ENCODE measurements around the gene KRTAP10-4. TPM values are rescaled to one million over a fixed set of nuclear protein-coding genes. Genes with fewer than 3 reads are reported as not detected.

The KRTAP10-4 gene
- total RNA-seq, 1 donor from 2014 or later, result not detected

GRCh38 chr21:44539991-44540666, 33.4 kb upstream of the KRTAP10-4 start, which contains the start of gene KRTAP10-1:
KRTAP10-1 (minus strand) TSS chr21:44540195; CDS start chr21:44540150, 45 bp downstream.
- Histone ChIP-seq H3K79me2 (ENCODE audit: insufficient read depth, low read length) (no peaks in the 10 kb centered on the region), H4K20me1 (ENCODE audit: insufficient read depth, low read length) (no peaks in the 10 kb centered on the region), H3K27me3 (ENCODE audit: insufficient read depth, low read length) (no peaks in the 10 kb centered on the region), H3K4me2 (ENCODE audit: low read length) (no peak within 1 kb of the TSS), H3K9me3 (ENCODE audit: insufficient read depth, low read depth, low read length) (no peaks in the 10 kb centered on the region), H3K9ac (ENCODE audit: low read length) (no peak within 1 kb of the TSS), H3K27ac (ENCODE audit: low read depth, low read length) (no peak within 1 kb of the TSS), H3K36me3 (ENCODE audit: insufficient read depth, low read length) (no peaks in the 10 kb centered on the region), H2AFZ (ENCODE audit: low read depth, low read length) (no peak within 1 kb of the TSS), H3K4me1 (ENCODE audit: insufficient read depth, low read length) (no peaks in the 10 kb centered on the region), H3K4me3 (ENCODE audit: insufficient read depth, low read depth, low read length) (no peak within 1 kb of the TSS)
- TF ChIP-seq EZH2 (IDR thresholded peaks at IDR 0.05; ENCODE audit: insufficient read depth, low read length) (no peak), CTCF (IDR thresholded peaks at IDR 0.05; ENCODE audit: insufficient read depth, low read depth, low read length) (no peak)
- FAIRE-seq (no peak), DNase-seq (ENCODE audit: low read depth) (no peak)
- no peak within 1 kb of the TSS for H3K27ac Mint-ChIP-seq (ENCODE audit: unreplicated experiment)
- peaks cover 4% of the 10 kb centered on the region for H3K27me3 Mint-ChIP-seq (ENCODE audit: low read depth, unreplicated experiment)
- no peaks in the 10 kb centered on the region for H3K36me3 Mint-ChIP-seq (ENCODE audit: low read depth, unreplicated experiment)
- H3K9me3 Mint-ChIP-seq (ENCODE audit: unreplicated experiment), result peaks cover 6% of the 10 kb centered on the region
- H3K4me1 Mint-ChIP-seq (ENCODE audit: low read depth, unreplicated experiment), result no peaks in the 10 kb centered on the region
- no peak within 1 kb of the TSS for H3K4me3 Mint-ChIP-seq (ENCODE audit: unreplicated experiment)

- Mint-ChIP-seq H3K9me3 (ENCODE audit: unreplicated experiment) (peaks cover 6% of the 10 kb centered on the region), H3K4me1 (ENCODE audit: low read depth, unreplicated experiment) (no peaks in the 10 kb centered on the region), H3K27ac (ENCODE audit: unreplicated experiment) (no peak overlapping the region), H3K36me3 (ENCODE audit: low read depth, unreplicated experiment) (no peaks in the 10 kb centered on the region), H3K27me3 (ENCODE audit: low read depth, unreplicated experiment) (peaks cover 4% of the 10 kb centered on the region), H3K4me3 (ENCODE audit: unreplicated experiment) (no peak overlapping the region)
- H3K4me3 ChIP-seq (ENCODE audit: insufficient read depth, low read depth, low read length), result no peak overlapping the region
- no peaks in the 10 kb centered on the region for H3K9me3 ChIP-seq (ENCODE audit: insufficient read depth, low read depth, low read length)
- no peak overlapping the region for H3K9ac ChIP-seq (ENCODE audit: low read length)
- TF ChIP-seq CTCF (IDR thresholded peaks at IDR 0.05; ENCODE audit: insufficient read depth, low read depth, low read length) (no peak), EZH2 (IDR thresholded peaks at IDR 0.05; ENCODE audit: insufficient read depth, low read length) (no peak)
- no peaks in the 10 kb centered on the region for H3K4me1 ChIP-seq (ENCODE audit: insufficient read depth, low read length)
- H4K20me1 ChIP-seq (ENCODE audit: insufficient read depth, low read length), result no peaks in the 10 kb centered on the region
- H3K27ac ChIP-seq (ENCODE audit: low read depth, low read length), result no peak overlapping the region
- no peak overlapping the region for H2AFZ ChIP-seq (ENCODE audit: low read depth, low read length)
- no peaks in the 10 kb centered on the region for H3K27me3 ChIP-seq (ENCODE audit: insufficient read depth, low read length)
- no peaks in the 10 kb centered on the region for H3K36me3 ChIP-seq (ENCODE audit: insufficient read depth, low read length)
- FAIRE-seq, result no peak
- H3K79me2 ChIP-seq (ENCODE audit: insufficient read depth, low read length), result no peaks in the 10 kb centered on the region
- no peak for DNase-seq (ENCODE audit: low read depth)
- H3K4me2 ChIP-seq (ENCODE audit: low read length), result no peak overlapping the region
Measured at GRCh38 chr21:44540741-44541288, 32.7 kb upstream of the KRTAP10-4 start.

GRCh38 chr21:44542716-44543115, 30.8 kb upstream of the KRTAP10-4 start:
- Mint-ChIP-seq H3K36me3 (ENCODE audit: low read depth, unreplicated experiment) (no peaks in the 10 kb centered on the region), H3K27ac (ENCODE audit: unreplicated experiment) (no peak overlapping the region), H3K27me3 (ENCODE audit: low read depth, unreplicated experiment) (peaks cover 4% of the 10 kb centered on the region), H3K4me3 (ENCODE audit: unreplicated experiment) (no peak overlapping the region), H3K9me3 (ENCODE audit: unreplicated experiment) (peaks cover 15% of the 10 kb centered on the region), H3K4me1 (ENCODE audit: low read depth, unreplicated experiment) (no peaks in the 10 kb centered on the region)
- Histone ChIP-seq H3K27me3 (ENCODE audit: insufficient read depth, low read length) (no peaks in the 10 kb centered on the region), H3K9me3 (ENCODE audit: insufficient read depth, low read depth, low read length) (no peaks in the 10 kb centered on the region), H3K9ac (ENCODE audit: low read length) (no peak overlapping the region), H3K27ac (ENCODE audit: low read depth, low read length) (no peak overlapping the region), H4K20me1 (ENCODE audit: insufficient read depth, low read length) (no peaks in the 10 kb centered on the region), H3K4me3 (ENCODE audit: insufficient read depth, low read depth, low read length) (no peak overlapping the region), H3K36me3 (ENCODE audit: insufficient read depth, low read length) (no peaks in the 10 kb centered on the region), H3K4me1 (ENCODE audit: insufficient read depth, low read length) (no peaks in the 10 kb centered on the region), H2AFZ (ENCODE audit: low read depth, low read length) (no peak overlapping the region), H3K4me2 (ENCODE audit: low read length) (no peak overlapping the region), H3K79me2 (ENCODE audit: insufficient read depth, low read length) (no peaks in the 10 kb centered on the region)
- DNase-seq (ENCODE audit: low read depth) (no peak), FAIRE-seq (no peak)
- TF ChIP-seq EZH2 (IDR thresholded peaks at IDR 0.05; ENCODE audit: insufficient read depth, low read length) (no peak), CTCF (IDR thresholded peaks at IDR 0.05; ENCODE audit: insufficient read depth, low read depth, low read length) (no peak)

Data from astrocyte (in vitro differentiated cells and primary cell).